Superior temporal gyrus (tissue), 1 donor: ENCODE results near the gene LRRC32.
"Not testable (repeated sequence)": the region's sequence is repeated elsewhere in the genome, so short reads cannot be mapped to it uniquely, and the experiment has no call there.

ENCODE experiments used
- DNase-seq: peaks from one replicate; pipeline ENCODE4 v3.0.0-alpha.2; 2016; ENCODE audit errors: extremely low spot score

LRRC32 gene

DNA sequence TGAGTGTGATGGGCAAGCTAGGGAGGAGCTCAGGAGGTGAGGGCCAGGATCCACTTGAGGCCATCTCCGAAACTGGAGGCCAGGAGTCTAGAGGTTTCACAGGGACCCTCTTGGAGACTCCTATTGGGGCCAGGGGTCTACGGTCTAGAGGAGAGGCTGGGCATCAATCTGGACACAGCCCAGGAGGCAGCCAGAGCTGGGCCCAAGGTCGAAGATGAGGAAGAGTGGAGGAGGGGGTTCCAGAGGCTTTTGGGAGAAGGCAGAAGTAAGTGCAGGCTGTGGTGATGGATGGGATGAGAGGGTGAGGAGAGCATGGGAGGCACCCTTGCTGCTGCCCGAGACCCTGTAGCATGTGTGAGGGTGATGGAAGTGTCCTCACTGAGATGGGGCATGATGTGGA lies 56.6 kb downstream of the LRRC32 start:
- no peak for DNase-seq

DNA sequence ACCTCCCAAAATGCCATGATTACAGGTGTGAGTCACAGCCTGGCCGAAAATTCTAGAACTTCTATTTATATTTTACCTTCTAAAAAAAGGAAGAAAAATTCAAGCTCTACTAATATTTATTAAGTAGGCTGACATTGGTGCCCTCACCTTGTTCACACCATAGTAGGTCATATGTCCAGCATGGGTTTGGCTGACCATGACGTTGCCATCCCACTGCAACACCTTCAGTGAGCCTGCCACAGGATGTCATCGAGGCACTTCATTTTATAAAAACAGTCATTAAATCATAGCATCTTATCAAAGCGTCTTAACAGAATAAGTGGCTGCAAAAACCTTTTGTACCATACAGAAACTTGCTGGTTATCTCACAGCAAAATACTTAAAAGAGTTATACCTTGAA lies 58.3 kb downstream of the LRRC32 start:
- DNase-seq, result no peak

DNA sequence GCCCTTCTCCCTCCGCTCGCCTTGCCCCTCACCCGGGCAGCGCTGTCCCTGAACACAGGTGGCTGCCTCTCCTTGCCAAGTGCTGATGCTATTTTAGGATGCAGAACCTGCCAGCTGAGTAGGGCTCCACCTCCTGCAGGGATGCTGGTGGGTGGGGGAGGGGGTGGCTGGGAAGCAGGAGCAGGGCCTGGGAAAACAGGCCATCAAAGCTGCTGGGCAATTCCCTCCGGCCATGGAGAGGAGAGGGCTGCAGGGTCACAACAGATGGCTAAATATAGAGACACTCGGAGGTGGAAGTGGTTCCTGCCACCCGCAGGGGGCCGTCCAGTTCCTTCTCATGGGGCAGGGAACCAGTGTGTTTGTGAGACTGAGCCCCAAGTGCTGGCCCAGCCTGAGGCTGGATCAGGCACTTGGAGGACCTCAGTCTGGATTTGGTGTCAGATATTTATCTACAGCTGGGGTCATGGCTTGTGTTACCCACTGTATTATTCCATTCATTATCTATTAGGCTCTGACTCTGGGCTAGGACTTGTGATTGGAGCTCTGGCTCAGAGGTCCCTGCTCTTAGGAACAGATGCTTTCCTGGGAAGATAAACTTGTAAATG lies 59.6 kb downstream of the LRRC32 start:
- no peak for DNase-seq

DNA sequence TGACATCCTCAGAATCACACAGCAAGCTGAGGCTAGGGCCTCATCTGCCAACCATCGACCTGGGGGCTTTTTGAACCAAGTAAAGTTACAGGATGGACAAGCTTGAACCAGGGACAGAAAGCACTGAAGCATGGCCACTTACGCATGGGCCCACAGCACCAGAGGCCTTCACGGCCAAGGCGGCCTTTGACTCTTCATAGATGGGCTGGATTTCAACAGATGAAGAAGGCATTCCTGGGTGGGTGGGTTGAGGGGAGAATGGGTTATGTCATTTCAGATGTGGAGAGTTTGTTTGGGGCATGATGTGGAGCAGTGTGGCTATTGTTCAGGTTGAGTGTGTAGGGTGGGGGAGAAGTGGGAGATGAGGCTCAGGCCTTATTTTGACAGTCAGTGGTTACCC lies 60.2 kb downstream of the LRRC32 start:
- no peak for DNase-seq

DNA sequence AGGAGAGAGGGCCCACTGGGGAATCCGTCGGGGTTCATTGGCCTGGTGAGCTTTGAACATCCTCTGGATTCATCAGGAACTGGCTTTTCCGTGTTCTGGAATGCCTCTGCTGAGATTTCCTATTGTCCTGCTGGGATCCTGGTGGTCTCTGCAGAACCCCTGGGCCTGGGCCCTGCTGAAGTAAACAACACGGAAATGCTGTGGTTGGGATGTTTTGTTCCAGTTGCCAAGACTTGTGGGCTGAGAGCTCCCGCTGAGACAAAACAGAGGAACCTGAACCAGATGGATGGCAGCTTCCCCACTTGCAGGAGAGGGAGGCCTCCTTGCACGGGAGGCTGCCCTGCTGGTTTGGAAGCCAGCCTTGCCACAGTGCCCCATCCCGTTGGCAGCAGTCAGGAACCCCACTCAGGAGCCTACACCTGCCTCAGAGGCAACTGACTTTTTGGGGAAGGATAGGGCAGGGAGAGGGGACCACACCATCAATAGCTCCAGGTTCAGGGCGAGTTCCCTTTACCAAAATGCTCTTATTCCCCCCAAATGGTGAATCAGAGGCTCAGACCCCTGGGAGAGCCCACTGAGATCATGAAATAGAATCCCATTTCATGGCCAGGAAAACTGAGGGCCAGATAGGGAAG lies 60.7 kb downstream of the LRRC32 start:
- no peak for DNase-seq

DNA sequence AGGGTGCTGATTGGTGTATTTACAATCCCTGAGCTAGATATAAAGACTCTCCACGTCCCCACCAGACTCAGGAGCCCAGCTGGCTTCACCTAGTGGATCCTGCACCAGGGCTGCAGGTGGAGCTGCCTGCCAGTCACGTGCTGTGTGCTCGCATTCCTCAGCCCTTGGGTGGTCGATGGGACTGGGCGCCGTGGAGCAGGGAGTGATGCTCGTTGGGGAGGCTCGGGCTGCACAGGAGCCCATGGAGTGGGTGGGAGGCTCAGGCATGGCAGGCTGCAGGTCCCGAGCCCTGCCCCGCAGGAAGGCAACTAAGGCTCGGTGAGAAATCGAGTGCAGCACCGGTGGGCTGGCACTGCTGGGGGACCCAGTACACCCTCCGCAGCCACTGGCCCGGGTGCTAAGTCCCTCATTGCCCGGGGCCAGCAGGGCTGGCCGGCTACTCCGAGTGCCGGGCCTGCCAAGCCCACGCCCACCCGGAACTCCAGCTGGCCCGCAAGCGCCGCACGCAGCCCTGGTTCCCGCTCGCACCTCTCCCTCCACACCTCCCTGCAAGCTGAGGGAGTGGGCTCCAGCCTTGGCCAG lies 61.6 kb downstream of the LRRC32 start:
- DNase-seq, result not testable (repeated sequence)

DNA sequence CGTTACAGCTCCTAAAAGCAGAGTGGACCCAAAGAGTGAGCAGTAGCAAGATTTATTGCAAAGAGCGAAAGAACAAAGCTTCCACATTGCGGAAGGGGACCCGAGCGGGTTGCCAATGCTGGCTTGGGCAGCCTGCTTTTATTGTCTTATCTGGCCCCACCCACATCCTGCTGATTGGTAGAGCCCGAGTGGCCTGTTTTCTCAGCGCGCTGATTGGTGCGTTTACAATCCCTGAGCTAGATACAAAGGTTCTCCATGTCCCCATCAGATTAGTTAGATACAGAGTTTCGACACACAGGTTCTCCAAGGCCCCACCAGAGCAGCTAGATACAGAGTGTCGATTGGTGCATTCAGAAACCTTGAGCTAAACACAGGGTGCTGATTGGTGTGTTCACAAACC lies 62.3 kb downstream of the LRRC32 start:
- not testable (repeated sequence) for DNase-seq
